IMR-90 (cell line): ENCODE data around the gene CFAP92. TPM values are rescaled to one million over a fixed set of nuclear protein-coding genes. Genes with fewer than 3 reads are reported as not detected.

Experiments used
- ATAC-seq: fragments of 200-7000 bp; cut with Tn5 transposase; 2 replicates; pipeline ENCODE4 v1.9.1; 2020; ENCODE audit warnings: low read depth, mild to moderate bottlenecking, moderate library complexity
- BruUV-seq: library from RNA; stranded (reverse); fragments of 400-500 nt; replicated peaks from 2 replicates; lab custom pipeline; 2021; lab: Mats Ljungman, UMichigan
- CTCF ChIA-PET: fragments of 300-600 bp; formaldehyde crosslinking; extraction: SDS; loops from one replicate; lab custom pipeline; 2021; ENCODE audit warnings: antibody characterized with exemption; lab: Yijun Ruan, JAX
- POLR2A ChIA-PET: fragments of 300-600 bp; sonication (Branson Sonifier 250); formaldehyde crosslinking; loops from one replicate; lab custom pipeline; 2022; ENCODE audit warnings: antibody characterized with exemption; ENCODE audit not compliant: unreplicated experiment; lab: Charles Lee
- DNase-seq: peaks from one replicate; pipeline ENCODE4 v3.0.0; 2013
- H2AFZ ChIP-seq: replicated peaks from 2 replicates; pipeline ENCODE3; 2013; ENCODE audit warnings: low read length, mild to moderate bottlenecking; ENCODE audit not compliant: poor library complexity
- H2AK5ac ChIP-seq: 2 replicates; pipeline ENCODE4 v1.6.1; 2013; ENCODE audit warnings: low read depth, low read length, inconsistent platforms
- H2AK9ac ChIP-seq: replicated peaks from 2 replicates; pipeline ENCODE3; 2013; ENCODE audit warnings: mild to moderate bottlenecking, low read depth, low read length, moderate library complexity; ENCODE audit not compliant: poor library complexity
- H2BK120ac ChIP-seq: 2 replicates; pipeline ENCODE4 v1.6.1; 2013; ENCODE audit warnings: low read depth, low read length, inconsistent platforms
- H2BK15ac ChIP-seq: 3 replicates; pipeline ENCODE4 v1.6.1; 2013; ENCODE audit warnings: low read depth, low read length, inconsistent platforms
- H2BK20ac ChIP-seq: 2 replicates; pipeline ENCODE4 v1.6.1; 2013; ENCODE audit warnings: low read depth, mild to moderate bottlenecking, inconsistent platforms, low read length, moderate library complexity
- H2BK5ac ChIP-seq: 2 replicates; pipeline ENCODE4 v1.6.1; 2013; ENCODE audit warnings: mild to moderate bottlenecking, low read depth, low read length, inconsistent platforms; ENCODE audit not compliant: poor library complexity, severe bottlenecking
- H3K14ac ChIP-seq: replicated peaks from 2 replicates; pipeline ENCODE4 v1.6.1; 2013; ENCODE audit warnings: low read depth, low read length, inconsistent platforms
- H3K18ac ChIP-seq: 2 replicates; pipeline ENCODE4 v1.6.1; 2013; ENCODE audit warnings: low read depth, low read length, control low read depth
- H3K23ac ChIP-seq: 2 replicates; pipeline ENCODE4 v1.6.1; 2013; ENCODE audit warnings: low read depth, low read length, inconsistent platforms
- H3K27ac ChIP-seq: 2 replicates; pipeline ENCODE4 v1.5.1; 2013; ENCODE audit warnings: mild to moderate bottlenecking, control low read depth, low read length; ENCODE audit not compliant: insufficient read depth
- H3K27me3 ChIP-seq: 2 replicates; pipeline ENCODE4 v1.6.1; 2013; ENCODE audit warnings: low read length; ENCODE audit not compliant: control insufficient read depth, insufficient read depth
- H3K36me3 ChIP-seq: 2 replicates; pipeline ENCODE4 v1.6.1; 2013; ENCODE audit warnings: low read length, mixed read lengths; ENCODE audit not compliant: control insufficient read depth, insufficient read depth
- H3K4ac ChIP-seq: 2 replicates; pipeline ENCODE4 v1.6.1; 2013; ENCODE audit warnings: low read depth, low read length, inconsistent platforms
- H3K4me1 ChIP-seq: 2 replicates; pipeline ENCODE4 v1.6.1; 2013; ENCODE audit warnings: low read length, mixed read lengths; ENCODE audit not compliant: control insufficient read depth, insufficient read depth
- H3K4me2 ChIP-seq: 2 replicates; pipeline ENCODE4 v1.6.1; 2013; ENCODE audit warnings: low read depth, mild to moderate bottlenecking, control low read depth, low read length, moderate library complexity
- H3K4me3 ChIP-seq: 2 replicates; pipeline ENCODE4 v1.5.1; 2013; ENCODE audit warnings: low read depth, mild to moderate bottlenecking, control low read depth, low read length, moderate library complexity; ENCODE audit not compliant: insufficient read depth
- H3K56ac ChIP-seq: 2 replicates; pipeline ENCODE4 v1.6.1; 2013; ENCODE audit warnings: low read length, inconsistent platforms; ENCODE audit not compliant: insufficient read depth; ENCODE audit errors: extremely low read depth
- H3K79me1 ChIP-seq, 2 experiments: 2 replicates each; pipeline ENCODE4 v1.6.1; 2013; ENCODE audit warnings: low read length in 2 of 2, inconsistent platforms in 1 of 2, low read depth in 1 of 2
- H3K9ac ChIP-seq: 2 replicates; pipeline ENCODE4 v1.6.1; 2013; ENCODE audit warnings: low read depth, low read length, control low read depth
- H3K9me1 ChIP-seq: 2 replicates; pipeline ENCODE4 v1.6.1; 2013; ENCODE audit warnings: low read length, inconsistent platforms; ENCODE audit not compliant: insufficient read depth
- H3K9me3 ChIP-seq: 2 replicates; pipeline ENCODE4 v1.6.1; 2013; ENCODE audit warnings: low read length; ENCODE audit not compliant: control insufficient read depth, insufficient read depth
- H4K20me1 ChIP-seq: 2 replicates; pipeline ENCODE4 v1.6.1; 2013; ENCODE audit warnings: low read length, inconsistent platforms; ENCODE audit not compliant: insufficient read depth
- H4K5ac ChIP-seq: 2 replicates; pipeline ENCODE4 v1.6.1; 2013; ENCODE audit warnings: mild to moderate bottlenecking, low read depth, low read length, control low read depth
- H4K8ac ChIP-seq, 2 experiments: 2 replicates each; pipeline ENCODE4 v1.6.1; 2013; ENCODE audit warnings: low read depth in 2 of 2, low read length in 2 of 2, control low read depth in 1 of 2, inconsistent platforms in 1 of 2
- H4K91ac ChIP-seq: 2 replicates; pipeline ENCODE4 v1.6.1; 2013; ENCODE audit warnings: low read depth, low read length, inconsistent platforms; ENCODE audit not compliant: insufficient read depth
- BHLHE40 ChIP-seq: fragments of 150-350 bp; IDR thresholded peaks from 2 replicates; pipeline ENCODE4 v1.6.1; 2016; ENCODE audit warnings: mild to moderate bottlenecking, low read depth, low read length
- CTCF ChIP-seq: conservative IDR thresholded peaks from 2 replicates; pipeline ENCODE4 v1.5.1; 2012; ENCODE audit warnings: mild to moderate bottlenecking, low read depth, low read length, improper control_type of control experiment
- SMC3 ChIP-seq: fragments of 150-350 bp; IDR thresholded peaks from 2 replicates; pipeline ENCODE4 v1.6.1; 2016; ENCODE audit warnings: low read depth, mild to moderate bottlenecking, antibody characterized with exemption, low read length, moderate library complexity
- WGBS, 2 experiments: methylation state at CpG; one replicate each; pipeline versions ENCODE4 v1.1.5 to v1.1.7; 2013; ENCODE audit warnings: missing lambda C conversion rate in 2 of 2; ENCODE audit not compliant: insufficient read length in 1 of 2; ENCODE audit errors: extremely low coverage in 2 of 2; 5-methylcytosine and 5-hydroxymethylcytosine counted together
- dilution Hi-C: fragments of 300-500 bp; cut with HindIII; formaldehyde crosslinking; loops from one replicate; pipeline ENCODE4 v1.14.3; 2018; ENCODE audit warnings: low sequenced_read_pairs; ENCODE audit not compliant: unreplicated experiment
- in situ Hi-C: fragments of 300-500 bp; cut with MboI; formaldehyde crosslinking; loops from 3 replicates; pipeline ENCODE4 v1.14.3; 2019; ENCODE audit warnings: low sequenced_read_pairs, inconsistent platforms, mixed read lengths
- intact Hi-C: fragments of 100-400 bp; cut with micrococcal nuclease; formaldehyde crosslinking; loops from 2 replicates; pipeline ENCODE4 v1.10.0; 2022
- polyA plus RNA-seq, 3 experiments: library from polyadenylated mRNA; depleted of rRNA; stranded (reverse); fragments of >200 nt; gene quantifications; 2 replicates each; pipeline ENCODE4 v1.2.3, GENCODE V29; 2012; ENCODE audit warnings: low replicate concordance in 1 of 3
- total RNA-seq: library from RNA; depleted of rRNA; stranded (reverse); fragments of >200 nt; gene quantifications from 2 replicates; pipeline ENCODE4 v1.2.3, GENCODE V29; 2012

Gene CFAP92
- total and polyA plus RNA-seq, 2 of the 4 experiments (the other 2 are of a cell fraction): not detected

- WGBS, 2 experiments: no CpG with 5 or more reads among the region's 3 CpGs
- dilution Hi-C loops: no loop called here
Observed at GRCh38 chr3:128863560-128863959, 130.3 kb downstream of the CFAP92 start.

More at GRCh38 chr3:128863560-128863959, 130.3 kb downstream of the CFAP92 start:
- H3K18ac ChIP-seq: no peak overlapping the region
- H3K9ac ChIP-seq: no peak overlapping the region
- H4K5ac ChIP-seq: no peak overlapping the region
- in situ Hi-C loops: no loop called here
- no peak overlapping the region for H2AK9ac ChIP-seq
- intact Hi-C loops: no loop called here
- H3K14ac ChIP-seq: no peak overlapping the region
- H3K9me3 ChIP-seq: peaks cover 23% of the 10 kb centered on the region
- no peak overlapping the region for H2BK15ac ChIP-seq
- no peaks in the 10 kb centered on the region for H3K79me1 ChIP-seq
- H3K4me1 ChIP-seq: no peaks in the 10 kb centered on the region
- H3K56ac ChIP-seq: no peak overlapping the region
- H3K9me1 ChIP-seq: no peaks in the 10 kb centered on the region
- H3K23ac ChIP-seq: no peak overlapping the region
- BruUV-seq: no TSS peak
- ChIA-PET CTCF (no interaction called here), POLR2A (no interaction called here)
- H2AK5ac ChIP-seq: no peak overlapping the region
- H2BK20ac ChIP-seq: no peak overlapping the region
- no peak overlapping the region for H4K8ac ChIP-seq
- no peak overlapping the region for H3K4ac ChIP-seq
- H3K27me3 ChIP-seq: no peaks in the 10 kb centered on the region
- H3K27ac ChIP-seq: no peak overlapping the region
- H4K91ac ChIP-seq: no peak overlapping the region
- no peak overlapping the region for H2AFZ ChIP-seq
- H4K20me1 ChIP-seq: no peaks in the 10 kb centered on the region
- H3K4me2 ChIP-seq: no peak overlapping the region
- ATAC-seq: no peak
- no peak overlapping the region for H3K4me3 ChIP-seq
- 0 out of 2 replicates have a peak, but pooled peaks have one; percentile 13 for TF ChIP-seq CTCF
- no peak for TF ChIP-seq SMC3
- no peak for TF ChIP-seq BHLHE40
- DNase-seq: no peak
- no peaks in the 10 kb centered on the region for H3K36me3 ChIP-seq
- no peak overlapping the region for H2BK120ac ChIP-seq
- H2BK5ac ChIP-seq: no peak overlapping the region
